Measurements from ENCODE around the gene CSF2RB. TPM values are rescaled to one million over a fixed set of nuclear protein-coding genes. Genes with fewer than 3 reads are reported as not detected.

The CSF2RB gene
- total RNA-seq, 1 experiment from 2014 or later: 0.07 TPM

DNA sequence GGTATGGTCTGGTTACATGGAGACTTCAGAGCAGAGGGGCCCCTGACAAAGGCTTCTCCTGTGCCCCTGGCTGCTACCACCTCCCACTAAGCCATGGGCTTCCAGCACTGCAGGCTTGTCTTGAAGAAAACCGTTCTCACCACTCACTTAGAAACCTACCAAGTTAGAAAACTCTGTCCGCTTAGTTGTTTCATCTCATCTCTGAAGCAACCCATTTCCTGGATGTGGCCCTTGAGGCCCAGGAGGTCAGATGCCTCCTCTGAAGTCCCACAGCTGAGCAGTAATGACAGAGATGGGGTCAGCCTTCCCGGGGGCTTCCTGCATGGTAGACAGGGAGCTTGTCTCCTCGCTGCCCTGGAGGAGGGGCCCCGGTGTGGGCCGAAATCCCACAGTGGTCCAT, 12.9 kb downstream of the CSF2RB start (continued):
- no peak for TF ChIP-seq MXD4 (CRISPR knock-in tag; IDR thresholded peaks at IDR 0.05; ENCODE audit: borderline replicate concordance)
- no peak for TF ChIP-seq ZBTB21 (CRISPR knock-in tag; IDR thresholded peaks at IDR 0.05; ENCODE audit: borderline replicate concordance)
- no peak for TF ChIP-seq ESRRA (CRISPR knock-in tag; IDR thresholded peaks at IDR 0.05; ENCODE audit: borderline replicate concordance)
- TF ChIP-seq, protein P1, sequence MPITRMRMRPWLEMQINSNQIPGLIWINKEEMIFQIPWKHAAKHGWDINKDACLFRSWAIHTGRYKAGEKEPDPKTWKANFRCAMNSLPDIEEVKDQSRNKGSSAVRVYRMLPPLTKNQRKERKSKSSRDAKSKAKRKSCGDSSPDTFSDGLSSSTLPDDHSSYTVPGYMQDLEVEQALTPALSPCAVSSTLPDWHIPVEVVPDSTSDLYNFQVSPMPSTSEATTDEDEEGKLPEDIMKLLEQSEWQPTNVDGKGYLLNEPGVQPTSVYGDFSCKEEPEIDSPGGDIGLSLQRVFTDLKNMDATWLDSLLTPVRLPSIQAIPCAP (CRISPR knock-in tag; IDR thresholded peaks at IDR 0.05): no peak
- no peak for TF ChIP-seq SP1 (CRISPR knock-in tag; conservative IDR thresholded peaks at IDR 0.05)

DNA sequence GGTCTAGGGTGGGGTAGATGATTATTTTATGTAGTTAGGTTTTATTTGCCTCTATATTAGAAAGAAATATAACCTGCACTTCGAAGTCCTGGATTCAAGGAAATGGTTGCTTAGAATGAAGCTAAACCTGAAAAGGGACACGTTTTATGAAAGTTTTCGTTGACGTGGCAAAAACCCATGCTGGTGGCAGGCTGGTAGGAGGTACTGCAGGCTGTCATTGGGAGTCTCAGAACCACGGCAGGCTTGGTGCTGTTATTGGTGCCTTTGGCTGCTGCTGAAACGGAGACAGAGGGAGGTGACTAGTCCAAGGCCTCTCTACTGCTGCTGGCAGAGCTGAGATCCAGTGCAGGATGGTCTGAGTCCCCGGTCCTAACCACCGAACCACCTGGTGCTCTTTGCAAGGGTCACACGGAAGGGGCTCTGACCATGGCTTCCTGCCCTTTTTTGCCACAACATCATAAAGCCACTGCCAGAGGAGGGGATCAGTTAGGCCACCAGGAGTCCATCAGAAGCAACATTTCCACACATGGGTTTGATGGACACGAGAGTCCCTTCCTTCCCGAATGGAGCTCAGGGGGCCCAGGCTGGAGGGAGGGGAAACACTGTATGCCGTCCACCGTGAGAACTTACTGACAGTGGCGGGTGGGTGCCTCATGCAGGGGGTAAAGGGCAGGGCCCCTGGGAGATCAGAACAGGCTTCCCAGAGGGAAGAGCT, 13.4 kb downstream of the CSF2RB start:
- H3K9me3 Mint-ChIP-seq: no peaks in the 10 kb centered on the region
- no peak overlapping the region for H3K4me3 Mint-ChIP-seq
- no peaks in the 10 kb centered on the region; the same call in 1 of the 2 replicates for H3K27me3 Mint-ChIP-seq (ENCODE audit: low read depth)
- no peaks in the 10 kb centered on the region for H3K36me3 Mint-ChIP-seq
- CTCF ChIA-PET: no interaction called here
- peak overlapping the region; percentile 21; the same call in 1 of the 2 replicates for H3K27ac Mint-ChIP-seq
- ATAC-seq (no peak), DNase-seq (ENCODE audit: low spot score) (no peak)
- TF ChIP-seq GABPB1 (CRISPR knock-in tag; IDR thresholded peaks at IDR 0.05): no peak
- TF ChIP-seq, protein P2, sequence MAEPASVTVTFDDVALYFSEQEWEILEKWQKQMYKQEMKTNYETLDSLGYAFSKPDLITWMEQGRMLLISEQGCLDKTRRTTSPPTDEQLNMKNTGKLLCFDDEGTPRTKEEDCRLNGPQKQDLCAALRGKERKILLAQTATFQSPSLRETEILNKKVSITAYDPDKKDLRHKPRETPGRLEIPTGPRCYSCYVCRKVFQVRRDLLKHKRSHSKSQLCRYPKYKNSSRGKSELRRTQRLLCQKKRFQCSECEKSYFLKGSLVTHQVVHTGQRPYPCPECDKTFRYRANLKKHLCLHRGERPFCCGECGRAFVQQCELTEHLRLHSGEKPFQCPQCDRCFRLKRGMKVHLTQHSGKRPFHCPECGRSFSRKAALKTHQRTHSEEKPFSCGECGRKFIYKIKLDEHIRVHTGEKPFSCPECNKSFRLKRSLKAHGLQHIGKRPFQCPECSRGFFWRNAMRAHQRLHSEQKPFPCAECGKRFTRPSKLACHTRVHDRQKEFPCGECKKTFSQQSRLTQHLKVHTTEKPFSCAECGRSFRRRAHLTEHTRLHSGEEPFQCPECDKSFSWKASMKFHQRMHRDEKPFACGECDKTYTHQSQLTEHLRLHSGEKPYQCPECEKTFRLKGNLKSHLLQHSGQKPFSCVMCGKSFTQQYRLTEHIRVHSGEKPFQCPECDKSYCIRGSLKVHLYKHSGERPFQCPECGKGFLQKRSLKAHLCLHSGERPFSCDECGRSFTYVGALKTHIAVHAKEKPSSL (CRISPR knock-in tag; conservative IDR thresholded peaks at IDR 0.05): no peak
- TF ChIP-seq, protein P3, sequence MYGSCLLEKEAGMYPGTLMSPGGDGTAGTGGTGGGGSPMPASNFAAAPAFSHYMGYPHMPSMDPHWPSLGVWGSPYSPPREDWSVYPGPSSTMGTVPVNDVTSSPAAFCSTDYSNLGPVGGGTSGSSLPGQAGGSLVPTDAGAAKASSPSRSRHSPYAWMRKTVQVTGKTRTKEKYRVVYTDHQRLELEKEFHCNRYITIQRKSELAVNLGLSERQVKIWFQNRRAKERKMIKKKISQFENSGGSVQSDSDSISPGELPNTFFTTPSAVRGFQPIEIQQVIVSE (CRISPR knock-in tag; IDR thresholded peaks at IDR 0.05; ENCODE audit: borderline replicate concordance): no peak
- peaks cover 6% of the 10 kb centered on the region; the same call in 1 of the 2 replicates for H3K4me1 Mint-ChIP-seq
- POLR2A ChIA-PET: no interaction called here

DNA sequence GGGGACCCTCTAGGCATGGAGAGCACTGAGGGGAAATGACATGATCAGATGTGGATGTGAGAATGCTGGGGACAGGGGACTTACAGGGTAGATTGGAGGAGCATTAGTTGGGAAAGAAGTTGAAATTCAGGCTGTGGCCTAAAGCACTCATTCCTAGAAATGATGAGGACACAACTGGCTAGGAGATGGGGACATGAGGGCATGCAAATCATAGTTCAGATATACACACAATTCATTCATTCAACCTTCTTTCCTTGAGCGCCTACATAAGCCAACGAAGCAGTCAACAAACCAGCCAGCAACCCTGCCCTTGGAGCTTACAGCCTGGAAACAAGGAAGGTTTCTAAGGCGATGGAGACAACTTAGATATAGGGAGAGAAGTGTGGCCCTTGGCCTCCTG, 14.2 kb downstream of the CSF2RB start:
- Mint-ChIP-seq H3K9me3 (no peaks in the 10 kb centered on the region), H3K36me3 (no peaks in the 10 kb centered on the region), H3K4me1 (peaks cover 2% of the 10 kb centered on the region; the same call in 1 of the 2 replicates), H3K27ac (no peak overlapping the region), H3K4me3 (no peak overlapping the region), H3K27me3 (ENCODE audit: low read depth) (no peaks in the 10 kb centered on the region; the same call in 1 of the 2 replicates)
- ATAC-seq (no peak), DNase-seq (ENCODE audit: low spot score) (no peak)
- ChIA-PET POLR2A (no interaction called here), CTCF (interaction anchor here (1.0 kb wide), 1 partner anchor 50 kb away, joined by 4 read pairs; no protein-coding TSS in a partner anchor)
- TF ChIP-seq, protein P4, sequence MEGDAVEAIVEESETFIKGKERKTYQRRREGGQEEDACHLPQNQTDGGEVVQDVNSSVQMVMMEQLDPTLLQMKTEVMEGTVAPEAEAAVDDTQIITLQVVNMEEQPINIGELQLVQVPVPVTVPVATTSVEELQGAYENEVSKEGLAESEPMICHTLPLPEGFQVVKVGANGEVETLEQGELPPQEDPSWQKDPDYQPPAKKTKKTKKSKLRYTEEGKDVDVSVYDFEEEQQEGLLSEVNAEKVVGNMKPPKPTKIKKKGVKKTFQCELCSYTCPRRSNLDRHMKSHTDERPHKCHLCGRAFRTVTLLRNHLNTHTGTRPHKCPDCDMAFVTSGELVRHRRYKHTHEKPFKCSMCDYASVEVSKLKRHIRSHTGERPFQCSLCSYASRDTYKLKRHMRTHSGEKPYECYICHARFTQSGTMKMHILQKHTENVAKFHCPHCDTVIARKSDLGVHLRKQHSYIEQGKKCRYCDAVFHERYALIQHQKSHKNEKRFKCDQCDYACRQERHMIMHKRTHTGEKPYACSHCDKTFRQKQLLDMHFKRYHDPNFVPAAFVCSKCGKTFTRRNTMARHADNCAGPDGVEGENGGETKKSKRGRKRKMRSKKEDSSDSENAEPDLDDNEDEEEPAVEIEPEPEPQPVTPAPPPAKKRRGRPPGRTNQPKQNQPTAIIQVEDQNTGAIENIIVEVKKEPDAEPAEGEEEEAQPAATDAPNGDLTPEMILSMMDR (IDR thresholded peaks at IDR 0.05): no peak
- TF ChIP-seq, protein P2 (CRISPR knock-in tag; conservative IDR thresholded peaks at IDR 0.05): no peak
- TF ChIP-seq, protein P5, sequence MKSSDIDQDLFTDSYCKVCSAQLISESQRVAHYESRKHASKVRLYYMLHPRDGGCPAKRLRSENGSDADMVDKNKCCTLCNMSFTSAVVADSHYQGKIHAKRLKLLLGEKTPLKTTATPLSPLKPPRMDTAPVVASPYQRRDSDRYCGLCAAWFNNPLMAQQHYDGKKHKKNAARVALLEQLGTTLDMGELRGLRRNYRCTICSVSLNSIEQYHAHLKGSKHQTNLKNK (CRISPR knock-in tag; IDR thresholded peaks at IDR 0.05): no peak
- TF ChIP-seq ZNF121 (CRISPR knock-in tag; IDR thresholded peaks at IDR 0.05) (no peak), CBFB (CRISPR knock-in tag; IDR thresholded peaks at IDR 0.05; ENCODE audit: low read depth) (no peak), NR1H2 (CRISPR knock-in tag; IDR thresholded peaks at IDR 0.05) (no peak), NR2C2 (CRISPR knock-in tag; IDR thresholded peaks at IDR 0.05) (no peak), SMAD4 (CRISPR knock-in tag; IDR thresholded peaks at IDR 0.05) (no peak), ZNF263 (CRISPR knock-in tag; IDR thresholded peaks at IDR 0.05; ENCODE audit: low read depth) (no peak), FOXP1 (CRISPR knock-in tag; IDR thresholded peaks at IDR 0.05; ENCODE audit: borderline replicate concordance) (no peak), SMAD3 (CRISPR knock-in tag; IDR thresholded peaks at IDR 0.05; ENCODE audit: borderline replicate concordance) (no peak), NFATC4 (CRISPR knock-in tag; IDR thresholded peaks at IDR 0.05) (no peak)
- TF ChIP-seq, protein P6, sequence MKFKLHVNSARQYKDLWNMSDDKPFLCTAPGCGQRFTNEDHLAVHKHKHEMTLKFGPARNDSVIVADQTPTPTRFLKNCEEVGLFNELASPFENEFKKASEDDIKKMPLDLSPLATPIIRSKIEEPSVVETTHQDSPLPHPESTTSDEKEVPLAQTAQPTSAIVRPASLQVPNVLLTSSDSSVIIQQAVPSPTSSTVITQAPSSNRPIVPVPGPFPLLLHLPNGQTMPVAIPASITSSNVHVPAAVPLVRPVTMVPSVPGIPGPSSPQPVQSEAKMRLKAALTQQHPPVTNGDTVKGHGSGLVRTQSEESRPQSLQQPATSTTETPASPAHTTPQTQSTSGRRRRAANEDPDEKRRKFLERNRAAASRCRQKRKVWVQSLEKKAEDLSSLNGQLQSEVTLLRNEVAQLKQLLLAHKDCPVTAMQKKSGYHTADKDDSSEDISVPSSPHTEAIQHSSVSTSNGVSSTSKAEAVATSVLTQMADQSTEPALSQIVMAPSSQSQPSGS (CRISPR knock-in tag; IDR thresholded peaks at IDR 0.05; ENCODE audit: borderline replicate concordance, low read depth): no peak
- TF ChIP-seq, protein P7, sequence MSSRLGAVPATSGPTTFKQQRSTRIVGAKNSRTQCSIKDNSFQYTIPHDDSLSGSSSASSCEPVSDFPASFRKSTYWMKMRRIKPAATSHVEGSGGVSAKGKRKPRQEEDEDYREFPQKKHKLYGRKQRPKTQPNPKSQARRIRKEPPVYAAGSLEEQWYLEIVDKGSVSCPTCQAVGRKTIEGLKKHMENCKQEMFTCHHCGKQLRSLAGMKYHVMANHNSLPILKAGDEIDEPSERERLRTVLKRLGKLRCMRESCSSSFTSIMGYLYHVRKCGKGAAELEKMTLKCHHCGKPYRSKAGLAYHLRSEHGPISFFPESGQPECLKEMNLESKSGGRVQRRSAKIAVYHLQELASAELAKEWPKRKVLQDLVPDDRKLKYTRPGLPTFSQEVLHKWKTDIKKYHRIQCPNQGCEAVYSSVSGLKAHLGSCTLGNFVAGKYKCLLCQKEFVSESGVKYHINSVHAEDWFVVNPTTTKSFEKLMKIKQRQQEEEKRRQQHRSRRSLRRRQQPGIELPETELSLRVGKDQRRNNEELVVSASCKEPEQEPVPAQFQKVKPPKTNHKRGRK (CRISPR knock-in tag; IDR thresholded peaks at IDR 0.05; ENCODE audit: borderline replicate concordance): no peak
